Measurements from ENCODE around the gene GABRG3. TPM values are rescaled to one million over a fixed set of nuclear protein-coding genes. Genes with fewer than 3 reads are reported as not detected.

GABRG3 gene
- total RNA-seq, 1 experiment from 2014 or later: 0.15 TPM

DNA sequence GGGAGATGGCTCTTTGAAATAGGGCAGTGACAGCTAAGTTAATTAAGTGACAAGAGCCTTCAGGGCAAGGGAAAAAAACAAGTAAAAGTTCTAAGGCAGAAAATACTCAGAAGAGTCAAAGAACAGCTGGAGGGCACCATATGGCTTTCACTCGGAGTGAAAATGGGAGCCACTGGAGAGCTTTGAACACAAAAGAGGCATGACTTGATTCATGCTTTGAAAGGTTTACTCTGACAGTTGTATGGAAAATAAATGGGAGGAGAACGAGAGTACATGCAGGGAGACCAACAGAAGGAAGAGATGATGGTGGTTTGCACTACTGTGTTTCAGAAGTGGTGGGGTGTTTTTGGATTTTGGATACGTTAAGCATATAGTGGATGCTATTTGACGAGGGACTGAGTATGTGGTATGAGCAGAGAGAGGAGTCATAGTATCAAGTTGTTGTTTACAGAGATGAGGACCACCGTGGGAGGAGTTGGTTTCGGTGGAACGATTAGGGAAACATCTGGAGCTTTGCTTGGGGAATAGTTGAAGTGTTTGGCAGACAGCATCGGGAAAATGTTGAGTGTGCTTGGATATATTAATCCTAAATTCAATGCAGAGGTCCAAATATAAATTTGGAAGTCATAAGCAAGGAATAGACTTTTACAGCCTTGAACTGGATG, 411.5 kb downstream of the GABRG3 start:
- no peak overlapping the region for H3K18ac ChIP-seq (ENCODE audit: insufficient read length, low read depth, low read length)
- H4K8ac ChIP-seq (replicated peaks; ENCODE audit: insufficient read length, low read depth, low read length): no peak overlapping the region
- no peak for TF ChIP-seq CTCF (conservative IDR thresholded peaks at IDR 0.05)
- H2BK5ac ChIP-seq (ENCODE audit: insufficient read length, low read length): no peak overlapping the region
- H3K4ac ChIP-seq (ENCODE audit: low read depth, low read length): no peak overlapping the region
- 100% methylated on average over 3 of the region's 8 CpGs for WGBS (ENCODE audit: extremely low coverage, insufficient read length, low lambda C conversion rate)
- Mint-ChIP-seq H3K9me3 (peaks cover 0 to 11% of the 10 kb centered on the region in 2 experiments), H3K4me1 (peaks cover 0 to 1% of the 10 kb centered on the region in 2 experiments; a peak in 3 of 4 replicates), H3K27me3 (ENCODE audit: low read depth) (no peaks in the 10 kb centered on the region), H3K27ac (no peak overlapping the region), H3K36me3 (ENCODE audit: insufficient read depth in 1 of 3, low read depth in 3 of 3) (peaks cover 0 to 5% (median 4%) of the 10 kb centered on the region in 3 experiments; a peak in 2 of 7 replicates), H3K4me3 (no peak overlapping the region)
- no peak overlapping the region for H2AFZ ChIP-seq (ENCODE audit: low read length)
- H3K79me2 ChIP-seq (ENCODE audit: insufficient read depth, low read length): no peaks in the 10 kb centered on the region
- DNase-seq: no peak
- H3K4me2 ChIP-seq (ENCODE audit: insufficient read depth, insufficient read length, low read length): no peak overlapping the region
- no peak overlapping the region for H4K91ac ChIP-seq (ENCODE audit: insufficient read length, low read depth, low read length)
- H3K9me3 ChIP-seq (ENCODE audit: control insufficient read depth, low read depth, low read length): no peaks in the 10 kb centered on the region
- H2BK120ac ChIP-seq (ENCODE audit: low read depth, low read length, poor library complexity, severe bottlenecking): no peak overlapping the region
- H3K79me1 ChIP-seq (ENCODE audit: insufficient read depth, low read depth, low read length, poor library complexity, severe bottlenecking): no peaks in the 10 kb centered on the region
- no peak overlapping the region for H2BK12ac ChIP-seq (ENCODE audit: insufficient read length, low read depth, low read length)
- H3K9ac ChIP-seq (ENCODE audit: extremely low read depth, insufficient read length, low read length): no peak overlapping the region
- H3K27me3 ChIP-seq (ENCODE audit: insufficient read depth, low read length): no peaks in the 10 kb centered on the region; the same call in 1 of the 2 replicates
- H3K56ac ChIP-seq (ENCODE audit: insufficient read length, low read depth, low read length): no peak overlapping the region
- no peak overlapping the region for H3K27ac ChIP-seq (ENCODE audit: insufficient read length, low read depth, low read length)
- H3T11ph ChIP-seq (ENCODE audit: low read length): no peak overlapping the region
- H3K4me1 ChIP-seq (ENCODE audit: insufficient read depth, low read length): no peaks in the 10 kb centered on the region
- no peaks in the 10 kb centered on the region for H3K23me2 ChIP-seq (ENCODE audit: insufficient read length, low read depth, low read length, poor library complexity, severe bottlenecking)
- H4K5ac ChIP-seq (ENCODE audit: insufficient read length, low read depth, low read length): no peak overlapping the region
- H2BK20ac ChIP-seq (ENCODE audit: low read depth, low read length, poor library complexity, severe bottlenecking): no peak overlapping the region
- no peak overlapping the region for H3K14ac ChIP-seq (ENCODE audit: insufficient read depth, low read length)
- no peak overlapping the region for H3K23ac ChIP-seq (ENCODE audit: insufficient read length, low read depth, low read length)
- no peaks in the 10 kb centered on the region for H4K20me1 ChIP-seq (ENCODE audit: control insufficient read depth, insufficient read depth, insufficient read length)
- H2BK15ac ChIP-seq (ENCODE audit: low read depth, low read length): no peak overlapping the region
- H2AK5ac ChIP-seq (ENCODE audit: insufficient read length, low read length): no peak overlapping the region
